HG03039 (cell line): Measurements from ENCODE around the gene ZNF513.
A peak's percentile ranks its signal among the peaks of the same experiment; 100 is the strongest.
"Not testable (repeated sequence)": the region's sequence is repeated elsewhere in the genome, so short reads cannot be mapped to it uniquely, and the experiment has no call there.

Experiments
- ATAC-seq: cut with Tn5 transposase; IDR thresholded peaks from one replicate; pipeline ENCODE4 v1.9.1; 2021; ENCODE audit warnings: mild to moderate bottlenecking, moderate library complexity; ENCODE audit not compliant: unreplicated experiment

Gene ZNF513

DNA sequence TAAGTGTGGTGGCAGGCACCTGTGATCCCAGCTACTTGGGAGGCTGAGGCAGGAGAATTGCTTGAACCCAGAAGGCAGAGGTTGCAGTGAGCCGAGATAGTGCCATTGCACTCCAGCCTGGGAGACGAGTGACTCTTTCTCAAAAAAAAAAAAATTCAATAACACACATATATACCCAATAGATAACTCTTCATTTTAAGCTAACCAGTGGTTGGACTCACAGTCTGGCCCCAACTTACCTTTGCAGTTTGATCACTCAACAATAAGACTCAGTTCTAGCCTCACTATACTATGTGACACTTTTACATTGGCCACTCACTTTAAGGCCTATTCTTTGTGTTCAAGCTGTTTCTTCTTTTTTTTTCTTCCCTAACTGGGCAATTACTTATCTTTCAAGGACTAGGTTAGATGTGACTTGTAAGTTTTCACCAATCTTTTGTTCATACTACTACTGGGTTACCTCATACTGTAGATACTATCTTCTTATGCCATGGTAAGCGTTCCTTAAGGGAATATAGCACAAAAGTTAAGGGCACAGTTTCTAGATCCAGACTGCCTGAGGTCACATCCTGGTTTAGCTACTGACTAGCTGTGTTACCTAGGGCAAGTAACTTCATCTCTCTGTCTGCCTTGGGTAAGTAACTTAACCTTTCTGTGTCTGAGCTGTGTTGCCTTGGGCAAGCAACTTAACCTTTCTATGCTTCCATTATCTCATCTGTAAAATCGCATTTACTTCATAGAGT, 17.7 kb downstream of the ZNF513 start:
- no peak for ATAC-seq

GRCh38 chr2:27356382-27357181, 24.0 kb downstream of the ZNF513 start, which contains the start of gene GTF3C2:
Gene GTF3C2, minus strand, starts transcription at chr2:27356764. Its CDS starts 13,210 bp downstream, at chr2:27343554.
- ATAC-seq = peak; percentile 72

GRCh38 chr2:27356056-27356381, 24.5 kb downstream of the ZNF513 start:
- peak; percentile 20 for ATAC-seq

GRCh38 chr2:27354597-27354927, 26.0 kb downstream of the ZNF513 start:
- ATAC-seq = no peak

DNA sequence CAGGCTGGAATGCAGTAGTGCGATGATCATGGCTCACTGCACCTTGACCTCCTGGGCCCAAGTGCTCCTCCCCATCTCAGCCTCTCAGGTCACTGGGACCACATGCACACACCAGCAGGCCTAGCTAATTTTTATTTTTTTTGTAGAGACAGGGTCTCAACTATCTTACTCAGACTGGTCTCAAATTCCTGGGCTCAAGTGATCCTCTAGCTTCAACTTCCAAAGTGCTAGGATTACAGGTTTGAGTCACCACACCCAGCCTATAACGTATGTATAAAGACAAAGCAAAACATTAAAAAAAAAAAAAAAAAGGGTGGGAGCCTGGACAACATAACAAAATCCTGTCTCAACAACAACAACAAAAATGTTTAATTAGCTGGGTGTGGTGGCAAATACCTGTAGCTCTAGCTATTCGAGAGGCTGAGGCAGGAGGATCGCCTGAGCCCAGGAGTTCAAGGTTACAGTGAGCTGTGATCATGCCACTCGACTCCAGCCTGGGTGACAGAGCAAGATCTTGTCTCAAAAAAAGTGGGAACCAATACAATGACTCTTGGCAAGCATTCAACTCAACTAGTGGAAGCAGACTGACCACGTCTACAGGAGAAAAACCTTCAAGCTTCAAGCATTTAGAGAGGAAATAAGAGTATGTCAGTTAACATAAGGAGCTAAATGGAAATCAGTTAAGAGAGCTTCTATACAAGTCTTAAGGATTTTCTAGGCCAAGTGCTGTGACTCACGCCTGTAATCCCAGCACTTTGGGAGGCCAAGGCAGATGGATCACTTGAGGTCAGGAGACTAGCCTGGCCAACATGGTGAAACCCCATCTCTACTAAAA, 26.6 kb downstream of the ZNF513 start:
- ATAC-seq = no peak

DNA sequence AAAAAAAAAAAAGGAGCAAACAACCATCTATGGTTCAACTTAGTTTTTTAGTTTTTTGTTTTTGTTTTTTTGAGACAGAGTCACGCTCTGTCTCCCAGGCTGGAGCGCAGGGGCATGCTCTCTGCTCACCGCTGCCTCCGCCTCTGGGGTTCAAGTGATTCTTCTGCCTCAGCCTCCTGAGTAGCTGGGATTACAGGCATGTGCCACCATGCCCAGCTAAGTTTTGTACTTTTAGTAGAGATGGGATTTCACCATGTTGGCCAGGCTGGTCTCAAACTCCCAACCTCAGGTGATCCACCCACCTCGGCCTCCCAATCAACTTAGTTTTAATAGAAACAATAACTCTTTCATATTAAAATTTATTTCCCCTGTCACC, 27.2 kb downstream of the ZNF513 start:
- not testable (repeated sequence) for ATAC-seq

GRCh38 chr2:27351802-27352598, 28.5 kb downstream of the ZNF513 start:
- ATAC-seq = no peak

- ATAC-seq = no peak
These were observed 30.3 kb downstream of the ZNF513 start for GRCh38 chr2:27350106-27350693.

DNA sequence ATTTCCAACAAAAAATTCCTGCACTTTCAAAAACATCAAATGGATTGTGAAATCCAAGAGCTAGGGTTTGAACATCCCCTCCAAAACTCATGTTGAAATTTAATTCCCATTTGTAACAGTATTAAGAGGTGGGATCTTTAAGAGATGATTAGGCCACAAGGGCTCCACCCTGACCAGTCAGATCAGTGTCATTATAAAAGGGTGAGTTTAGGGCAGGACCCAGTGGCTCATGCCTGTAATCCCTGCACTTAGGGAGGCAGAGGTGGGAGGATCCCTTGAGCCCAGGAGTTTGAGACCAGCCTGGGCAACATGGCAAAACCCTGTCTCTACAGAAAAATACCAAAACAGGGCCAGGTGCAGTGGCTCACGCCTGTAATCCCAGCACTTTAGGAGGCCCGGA, 32.9 kb downstream of the ZNF513 start:
- no peak for ATAC-seq

DNA sequence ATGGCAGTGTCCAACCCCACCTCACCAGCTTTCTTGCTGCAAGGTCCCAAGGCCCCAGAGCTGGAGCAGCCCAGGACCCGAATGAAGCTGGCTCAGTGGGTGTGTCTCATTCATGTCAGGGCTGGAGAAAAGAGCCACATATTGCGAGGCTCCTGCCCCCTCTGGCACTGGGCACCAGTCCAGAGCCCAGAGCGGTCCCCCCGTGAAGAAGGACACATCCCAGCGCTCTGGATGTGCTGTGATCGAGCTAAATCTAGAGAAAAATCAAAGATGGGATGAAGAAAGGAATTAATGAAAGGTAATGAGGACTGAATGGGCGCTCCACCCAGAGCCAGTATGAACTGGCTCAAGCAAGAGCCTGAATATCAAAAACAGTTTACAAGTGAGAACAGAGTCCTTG, 44.4 kb downstream of the ZNF513 start:
- ATAC-seq = no peak

- no peak for ATAC-seq
These were observed 45.2 kb downstream of the ZNF513 start for GRCh38 chr2:27335311-27335710.
